Measurements from ENCODE around the gene LMF2.

DNA sequence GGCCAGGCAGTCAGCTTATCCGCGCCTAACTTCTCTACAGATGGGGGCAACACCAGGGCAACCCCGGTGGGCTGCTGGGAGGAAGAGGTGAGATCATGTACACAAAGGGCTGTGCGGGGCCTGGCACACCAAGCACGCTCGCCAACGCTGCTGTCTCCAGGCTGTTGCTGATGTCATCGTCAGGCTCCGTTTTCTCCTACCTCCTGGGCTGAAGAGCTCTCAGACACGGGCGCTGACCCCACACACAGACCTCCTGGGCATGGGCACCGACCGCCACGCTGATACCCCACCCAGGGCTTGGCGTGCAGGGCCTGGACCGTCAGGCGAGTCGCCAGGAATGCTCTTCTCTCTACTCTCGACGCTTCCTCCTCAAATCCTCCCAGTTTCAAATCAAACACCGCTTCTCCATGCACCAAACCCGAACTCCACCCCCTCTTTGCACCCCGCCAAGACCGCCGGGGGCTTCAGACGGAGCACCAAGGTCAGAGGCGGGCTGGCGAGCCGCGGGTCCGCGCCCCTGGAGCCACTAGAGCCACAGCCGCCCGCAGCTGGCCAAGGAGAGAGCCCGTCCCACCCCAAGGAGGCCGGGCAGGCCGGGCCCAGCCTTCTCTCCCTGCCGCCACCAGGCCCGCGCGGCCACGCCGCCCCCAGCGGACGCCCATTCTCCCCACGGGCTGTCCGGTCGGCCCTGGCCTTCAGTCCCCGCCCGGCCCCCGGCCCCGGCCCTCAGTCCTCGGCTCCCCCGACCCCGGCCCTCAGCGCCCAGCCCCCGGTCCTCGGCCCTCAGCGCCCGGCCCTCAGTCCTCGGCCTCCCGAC is 33.4 kb downstream of the LMF2 start:
- TF ChIP-seq, protein P1, sequence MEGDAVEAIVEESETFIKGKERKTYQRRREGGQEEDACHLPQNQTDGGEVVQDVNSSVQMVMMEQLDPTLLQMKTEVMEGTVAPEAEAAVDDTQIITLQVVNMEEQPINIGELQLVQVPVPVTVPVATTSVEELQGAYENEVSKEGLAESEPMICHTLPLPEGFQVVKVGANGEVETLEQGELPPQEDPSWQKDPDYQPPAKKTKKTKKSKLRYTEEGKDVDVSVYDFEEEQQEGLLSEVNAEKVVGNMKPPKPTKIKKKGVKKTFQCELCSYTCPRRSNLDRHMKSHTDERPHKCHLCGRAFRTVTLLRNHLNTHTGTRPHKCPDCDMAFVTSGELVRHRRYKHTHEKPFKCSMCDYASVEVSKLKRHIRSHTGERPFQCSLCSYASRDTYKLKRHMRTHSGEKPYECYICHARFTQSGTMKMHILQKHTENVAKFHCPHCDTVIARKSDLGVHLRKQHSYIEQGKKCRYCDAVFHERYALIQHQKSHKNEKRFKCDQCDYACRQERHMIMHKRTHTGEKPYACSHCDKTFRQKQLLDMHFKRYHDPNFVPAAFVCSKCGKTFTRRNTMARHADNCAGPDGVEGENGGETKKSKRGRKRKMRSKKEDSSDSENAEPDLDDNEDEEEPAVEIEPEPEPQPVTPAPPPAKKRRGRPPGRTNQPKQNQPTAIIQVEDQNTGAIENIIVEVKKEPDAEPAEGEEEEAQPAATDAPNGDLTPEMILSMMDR (IDR thresholded peaks at IDR 0.05): no peak
- TF ChIP-seq POLR2AphosphoS5 (IDR thresholded peaks at IDR 0.05; ENCODE audit: low read depth, low read length) (no peak), MEF2A (IDR thresholded peaks at IDR 0.05; ENCODE audit: borderline replicate concordance, low read depth) (no peak)
